ENCODE measurements around the gene LIMA1.
"Not testable (repeated sequence)": the region's sequence is repeated elsewhere in the genome, so short reads cannot be mapped to it uniquely, and the experiment has no call there.

LIMA1 gene

DNA sequence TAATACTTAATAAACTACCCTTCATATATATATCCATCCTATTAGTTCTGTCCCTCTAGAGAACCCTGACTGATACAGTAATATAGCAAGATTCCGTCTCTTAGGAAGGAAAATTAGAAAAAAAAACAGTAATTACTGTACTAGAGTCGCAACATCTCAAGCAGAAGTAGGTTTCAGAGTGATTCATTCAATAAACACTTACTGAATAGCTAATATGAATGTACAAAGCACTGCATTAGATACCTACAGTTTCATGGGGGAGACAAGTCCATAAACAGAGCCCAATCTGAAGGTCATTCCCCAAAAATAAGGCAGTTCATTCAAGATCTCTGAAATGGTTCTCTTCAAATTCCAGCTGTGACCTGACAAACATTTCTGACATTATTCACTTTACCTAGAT lies 126.1 kb downstream of the LIMA1 start:
- no peak overlapping the region for H3K4me3 ChIP-seq (ENCODE audit: insufficient read depth, low read depth, low read length, poor library complexity, severe bottlenecking)
- H3K36me3 ChIP-seq (ENCODE audit: control insufficient read depth, insufficient read depth, low read length) = no peaks in the 10 kb centered on the region
- H3K9me3 ChIP-seq (ENCODE audit: control insufficient read depth, low read length) = no peaks in the 10 kb centered on the region
- H3K27me3 ChIP-seq (replicated peaks; ENCODE audit: control insufficient read depth, insufficient read depth, low read length, poor library complexity, severe bottlenecking) = no peaks in the 10 kb centered on the region
- H3K4me1 ChIP-seq (ENCODE audit: control insufficient read depth, insufficient read depth, low read length, poor library complexity, severe bottlenecking) = no peaks in the 10 kb centered on the region
- H3K27ac ChIP-seq (ENCODE audit: insufficient read depth, low read length, poor library complexity, severe bottlenecking) = no peak overlapping the region
- no peak for DNase-seq

DNA sequence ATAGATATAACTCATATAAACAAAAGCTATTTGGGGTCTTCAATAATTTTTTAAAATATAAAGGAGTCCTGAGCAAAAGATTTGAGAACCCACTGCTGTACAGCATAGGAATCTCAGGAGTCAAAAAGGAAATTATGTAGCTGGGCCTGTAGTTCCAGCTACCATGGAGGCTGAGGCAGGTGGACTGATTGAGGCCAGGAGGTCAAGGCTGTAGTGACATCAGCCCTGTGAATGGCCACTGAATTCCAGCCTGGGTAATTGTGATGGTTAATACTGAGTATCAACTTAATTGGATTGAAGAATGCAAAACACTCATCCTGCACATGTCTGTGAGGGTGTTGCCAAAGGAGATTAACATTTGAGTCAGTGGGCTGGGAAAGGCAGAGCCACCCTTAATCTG lies 126.7 kb downstream of the LIMA1 start:
- no peak overlapping the region for H3K4me3 ChIP-seq (ENCODE audit: insufficient read depth, low read depth, low read length, poor library complexity, severe bottlenecking)
- H3K27ac ChIP-seq (ENCODE audit: insufficient read depth, low read length, poor library complexity, severe bottlenecking) = no peak overlapping the region
- H3K9me3 ChIP-seq (ENCODE audit: control insufficient read depth, low read length) = no peaks in the 10 kb centered on the region
- H3K4me1 ChIP-seq (ENCODE audit: control insufficient read depth, insufficient read depth, low read length, poor library complexity, severe bottlenecking) = no peaks in the 10 kb centered on the region
- H3K27me3 ChIP-seq (replicated peaks; ENCODE audit: control insufficient read depth, insufficient read depth, low read length, poor library complexity, severe bottlenecking) = no peaks in the 10 kb centered on the region
- H3K36me3 ChIP-seq (ENCODE audit: control insufficient read depth, insufficient read depth, low read length) = no peaks in the 10 kb centered on the region
- DNase-seq = no peak

DNA sequence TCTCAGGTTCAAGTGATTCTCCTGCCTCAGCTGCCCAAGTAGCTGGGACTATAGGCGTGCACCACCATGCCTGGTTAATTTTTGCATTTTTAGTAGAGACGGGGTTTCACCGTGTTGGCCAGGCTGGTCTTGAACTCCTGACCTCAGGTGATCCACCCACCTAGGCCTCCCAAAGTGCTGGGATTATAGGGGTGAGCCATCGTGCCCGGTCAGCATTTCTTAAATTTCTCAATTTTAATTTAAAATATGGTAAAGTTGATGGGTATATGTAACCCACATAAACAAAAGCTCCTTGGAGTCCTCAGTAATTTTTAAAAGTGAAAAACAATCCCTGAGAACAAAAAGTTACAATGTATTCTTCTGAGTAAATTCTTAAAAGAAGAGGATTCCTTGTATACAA lies 128.4 kb downstream of the LIMA1 start:
- H3K27me3 ChIP-seq (replicated peaks; ENCODE audit: control insufficient read depth, insufficient read depth, low read length, poor library complexity, severe bottlenecking); DNase-seq; H3K27ac ChIP-seq (ENCODE audit: insufficient read depth, low read length, poor library complexity, severe bottlenecking); H3K4me1 ChIP-seq (ENCODE audit: control insufficient read depth, insufficient read depth, low read length, poor library complexity, severe bottlenecking); H3K9me3 ChIP-seq (ENCODE audit: control insufficient read depth, low read length); H3K4me3 ChIP-seq (ENCODE audit: insufficient read depth, low read depth, low read length, poor library complexity, severe bottlenecking); H3K36me3 ChIP-seq (ENCODE audit: control insufficient read depth, insufficient read depth, low read length): not testable (repeated sequence)

DNA sequence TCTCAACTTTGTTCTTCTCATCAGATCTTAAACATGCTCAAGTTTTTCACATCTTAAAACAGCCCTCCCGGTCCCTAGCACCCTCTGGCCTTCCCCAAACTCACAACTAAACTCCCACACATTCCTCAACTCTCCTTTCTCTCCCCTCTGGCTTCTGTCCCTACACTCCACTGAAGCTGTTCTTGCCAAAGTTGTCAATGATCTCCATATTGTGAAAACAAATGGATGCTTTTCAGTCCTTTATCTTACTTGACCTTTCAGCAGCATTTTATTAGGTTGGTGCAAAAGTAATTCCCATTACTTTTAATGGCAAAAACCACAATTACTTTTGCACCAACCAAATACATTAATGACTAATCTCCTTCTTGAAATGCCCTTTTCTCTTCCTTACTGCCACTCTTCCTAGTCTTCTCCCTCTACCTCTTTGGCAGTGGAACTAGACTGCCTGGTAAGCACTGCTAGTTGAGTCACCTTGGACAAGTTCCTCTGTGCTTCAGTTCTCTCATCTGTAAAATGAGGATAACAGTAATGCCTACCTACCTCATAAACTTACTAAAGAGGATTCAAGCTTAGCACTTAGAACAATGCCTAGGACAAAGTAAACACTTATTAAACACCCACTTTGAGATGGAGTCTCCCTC lies 132.2 kb downstream of the LIMA1 start:
- no peaks in the 10 kb centered on the region for H3K36me3 ChIP-seq (ENCODE audit: control insufficient read depth, insufficient read depth, low read length)
- no peak overlapping the region for H3K4me3 ChIP-seq (ENCODE audit: insufficient read depth, low read depth, low read length, poor library complexity, severe bottlenecking)
- H3K4me1 ChIP-seq (ENCODE audit: control insufficient read depth, insufficient read depth, low read length, poor library complexity, severe bottlenecking) = no peaks in the 10 kb centered on the region
- H3K27me3 ChIP-seq (replicated peaks; ENCODE audit: control insufficient read depth, insufficient read depth, low read length, poor library complexity, severe bottlenecking) = no peaks in the 10 kb centered on the region
- DNase-seq = no peak
- H3K27ac ChIP-seq (ENCODE audit: insufficient read depth, low read length, poor library complexity, severe bottlenecking) = no peak overlapping the region
- no peaks in the 10 kb centered on the region for H3K9me3 ChIP-seq (ENCODE audit: control insufficient read depth, low read length)

DNA sequence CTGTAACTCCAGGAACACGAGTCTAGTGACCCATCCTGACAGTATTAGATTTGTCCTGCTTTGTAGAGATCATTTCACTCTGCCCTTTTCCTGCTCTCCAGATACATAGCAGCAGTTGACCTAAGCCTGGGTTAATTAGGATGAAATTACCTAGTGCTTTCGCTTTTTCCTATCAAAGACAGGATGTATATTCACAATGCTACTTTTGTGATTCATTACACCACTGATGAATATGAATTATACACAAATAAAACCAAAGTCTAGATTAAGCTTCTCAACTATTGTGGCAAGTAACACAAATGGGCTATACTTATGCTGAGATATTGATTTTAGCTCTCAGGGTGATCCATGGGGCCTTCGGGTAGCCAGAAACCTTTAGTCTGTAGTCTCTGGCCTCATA lies 134.0 kb downstream of the LIMA1 start:
- Histone ChIP-seq H3K4me3 (ENCODE audit: insufficient read depth, low read depth, low read length, poor library complexity, severe bottlenecking) (no peak overlapping the region), H3K27ac (ENCODE audit: insufficient read depth, low read length, poor library complexity, severe bottlenecking) (no peak overlapping the region), H3K36me3 (ENCODE audit: control insufficient read depth, insufficient read depth, low read length) (no peaks in the 10 kb centered on the region), H3K27me3 (replicated peaks; ENCODE audit: control insufficient read depth, insufficient read depth, low read length, poor library complexity, severe bottlenecking) (no peaks in the 10 kb centered on the region), H3K4me1 (ENCODE audit: control insufficient read depth, insufficient read depth, low read length, poor library complexity, severe bottlenecking) (no peaks in the 10 kb centered on the region), H3K9me3 (ENCODE audit: control insufficient read depth, low read length) (no peaks in the 10 kb centered on the region)
- no peak for DNase-seq

- not testable (repeated sequence) for H3K27me3 ChIP-seq (replicated peaks; ENCODE audit: control insufficient read depth, insufficient read depth, low read length, poor library complexity, severe bottlenecking); H3K9me3 ChIP-seq (ENCODE audit: control insufficient read depth, low read length); H3K27ac ChIP-seq (ENCODE audit: insufficient read depth, low read length, poor library complexity, severe bottlenecking); H3K4me1 ChIP-seq (ENCODE audit: control insufficient read depth, insufficient read depth, low read length, poor library complexity, severe bottlenecking); H3K4me3 ChIP-seq (ENCODE audit: insufficient read depth, low read depth, low read length, poor library complexity, severe bottlenecking); H3K36me3 ChIP-seq (ENCODE audit: control insufficient read depth, insufficient read depth, low read length); DNase-seq
Measured at GRCh38 chr12:50148011-50148410, 135.3 kb downstream of the LIMA1 start.

- DNase-seq = no peak
- no peaks in the 10 kb centered on the region for H3K9me3 ChIP-seq (ENCODE audit: control insufficient read depth, low read length)
- no peak overlapping the region for H3K4me3 ChIP-seq (ENCODE audit: insufficient read depth, low read depth, low read length, poor library complexity, severe bottlenecking)
- H3K27me3 ChIP-seq (replicated peaks; ENCODE audit: control insufficient read depth, insufficient read depth, low read length, poor library complexity, severe bottlenecking) = no peaks in the 10 kb centered on the region
- H3K4me1 ChIP-seq (ENCODE audit: control insufficient read depth, insufficient read depth, low read length, poor library complexity, severe bottlenecking) = no peaks in the 10 kb centered on the region
- H3K36me3 ChIP-seq (ENCODE audit: control insufficient read depth, insufficient read depth, low read length) = peaks cover 9% of the 10 kb centered on the region
- no peak overlapping the region for H3K27ac ChIP-seq (ENCODE audit: insufficient read depth, low read length, poor library complexity, severe bottlenecking)
Measured at GRCh38 chr12:50147281-50147680, 136.0 kb downstream of the LIMA1 start.

DNA sequence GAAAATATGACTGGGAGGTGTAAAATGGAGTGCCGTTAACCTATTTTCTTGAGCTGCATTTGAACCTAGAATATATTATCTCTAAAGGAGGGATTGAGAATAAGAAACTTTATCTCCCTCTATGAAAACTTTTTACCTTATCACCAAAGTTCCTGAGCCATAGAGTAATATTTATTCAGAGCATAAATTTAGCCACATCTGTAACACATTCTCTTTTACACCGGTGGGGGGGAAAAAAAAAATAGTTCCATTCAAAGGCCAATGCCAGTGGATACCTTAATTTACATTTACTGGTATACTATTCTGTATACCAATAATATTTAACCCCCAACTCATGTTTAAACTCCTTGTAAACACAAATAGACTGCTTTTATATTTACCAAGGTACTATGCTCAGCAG lies 137.9 kb downstream of the LIMA1 start:
- Histone ChIP-seq H3K4me1 (ENCODE audit: control insufficient read depth, insufficient read depth, low read length, poor library complexity, severe bottlenecking) (no peaks in the 10 kb centered on the region), H3K27me3 (replicated peaks; ENCODE audit: control insufficient read depth, insufficient read depth, low read length, poor library complexity, severe bottlenecking) (no peaks in the 10 kb centered on the region), H3K27ac (ENCODE audit: insufficient read depth, low read length, poor library complexity, severe bottlenecking) (no peak overlapping the region), H3K36me3 (ENCODE audit: control insufficient read depth, insufficient read depth, low read length) (peaks cover 16% of the 10 kb centered on the region), H3K9me3 (ENCODE audit: control insufficient read depth, low read length) (no peaks in the 10 kb centered on the region), H3K4me3 (ENCODE audit: insufficient read depth, low read depth, low read length, poor library complexity, severe bottlenecking) (no peak overlapping the region)
- DNase-seq = no peak

GRCh38 chr12:50142993-50143392 lies 140.3 kb downstream of the LIMA1 start:
- peaks cover 24% of the 10 kb centered on the region for H3K36me3 ChIP-seq (ENCODE audit: control insufficient read depth, insufficient read depth, low read length)
- H3K27ac ChIP-seq (ENCODE audit: insufficient read depth, low read length, poor library complexity, severe bottlenecking) = no peak overlapping the region

GRCh38 chr12:50132505-50133135 lies 150.7 kb downstream of the LIMA1 start:
- no peaks in the 10 kb centered on the region for H3K27me3 ChIP-seq (replicated peaks; ENCODE audit: control insufficient read depth, insufficient read depth, low read length, poor library complexity, severe bottlenecking)
- peaks cover 71% of the 10 kb centered on the region for H3K36me3 ChIP-seq (ENCODE audit: control insufficient read depth, insufficient read depth, low read length)
- H3K4me1 ChIP-seq (ENCODE audit: control insufficient read depth, insufficient read depth, low read length, poor library complexity, severe bottlenecking) = no peaks in the 10 kb centered on the region
- H3K4me3 ChIP-seq (ENCODE audit: insufficient read depth, low read depth, low read length, poor library complexity, severe bottlenecking) = no peak overlapping the region
- no peaks in the 10 kb centered on the region for H3K9me3 ChIP-seq (ENCODE audit: control insufficient read depth, low read length)
- no peak for DNase-seq
- H3K27ac ChIP-seq (ENCODE audit: insufficient read depth, low read length, poor library complexity, severe bottlenecking) = no peak overlapping the region

More at GRCh38 chr12:50142993-50143392, 140.3 kb downstream of the LIMA1 start:
- Histone ChIP-seq H3K4me3 (ENCODE audit: insufficient read depth, low read depth, low read length, poor library complexity, severe bottlenecking) (no peak overlapping the region), H3K9me3 (ENCODE audit: control insufficient read depth, low read length) (no peaks in the 10 kb centered on the region), H3K27me3 (replicated peaks; ENCODE audit: control insufficient read depth, insufficient read depth, low read length, poor library complexity, severe bottlenecking) (no peaks in the 10 kb centered on the region), H3K4me1 (ENCODE audit: control insufficient read depth, insufficient read depth, low read length, poor library complexity, severe bottlenecking) (no peaks in the 10 kb centered on the region)
- DNase-seq = no peak
